Glomerular endothelial cell (primary cell): Measurements from ENCODE around the gene THADA. TPM values are rescaled to one million over a fixed set of nuclear protein-coding genes. Genes with fewer than 3 reads are reported as not detected.

Source experiments
- total RNA-seq: library from RNA; depleted of rRNA; stranded (reverse); fragments of >200 nt; gene quantifications from 2 replicates; pipeline ENCODE4 v1.2.3, GENCODE V29; 2015

Gene THADA
- total RNA-seq, 1 donor from 2014 or later = 16.9 TPM

Other genes with a start within 250 kb of the THADA start
- 1.6 and 5.7 TPM in 2 replicates for gene PLEKHH2, start 41.2 kb upstream of the THADA start, total RNA-seq
- gene C1GALT1C1L, start 80.4 kb upstream of the THADA start, total RNA-seq = 0.47 TPM in 1 of 2 replicates, not detected in the other
- gene DYNC2LI1, start 178.0 kb upstream of the THADA start, total RNA-seq = 15.2 and 15.6 TPM in 2 replicates
- gene ABCG5, start 242.8 kb upstream of the THADA start, total RNA-seq = not detected in 2 replicates
- gene ABCG8, start 242.9 kb upstream of the THADA start, total RNA-seq = not detected in 2 replicates